ENCODE measurements around the gene SORT1. TPM values are rescaled to one million over a fixed set of nuclear protein-coding genes. Genes with fewer than 3 reads are reported as not detected.

The SORT1 gene
- total RNA-seq, 4 donors from 2014 or later: 92.6 to 136 (median 134) TPM

- DNase-seq (ENCODE audit: extremely low spot score): no peak
- intact Hi-C loops (cut with DNase I): no loop called here
- Histone ChIP-seq H3K9me3 (no peaks in the 10 kb centered on the region), H3K4me1 (peaks cover 0 to 47% (median 29%) of the 10 kb centered on the region in 4 donors), H3K27ac (replicated peaks in 1 of 4) (peak overlapping the region in 1 of 4 donors; percentile 27), H3K27me3 (no peaks in the 10 kb centered on the region), H3K36me3 (peaks cover 23 to 81% (median 70%) of the 10 kb centered on the region in 4 donors), H3K4me3 (no peak overlapping the region)
- TF ChIP-seq POLR2A (IDR thresholded peaks at IDR 0.05; ENCODE audit: low read depth) (no peak), EP300 (IDR thresholded peaks at IDR 0.05) (no peak), CTCF (IDR thresholded peaks at IDR 0.05) (no peak), POLR2AphosphoS5 (IDR thresholded peaks at IDR 0.05) (no peak)
- WGBS: 89% methylated on average over 12 of the region's 12 CpGs
Measured at GRCh38 chr1:109312978-109313775, 84.5 kb downstream of the SORT1 start.

GRCh38 chr1:109312246-109312645 lies 85.5 kb downstream of the SORT1 start:
- Histone ChIP-seq H3K27ac (replicated peaks in 1 of 4) (no peak overlapping the region), H3K4me1 (peaks cover 9 to 56% (median 38%) of the 10 kb centered on the region in 4 donors), H3K9me3 (no peaks in the 10 kb centered on the region), H3K27me3 (no peaks in the 10 kb centered on the region), H3K36me3 (peaks cover 14 to 72% (median 60%) of the 10 kb centered on the region in 4 donors), H3K4me3 (no peak overlapping the region)
- TF ChIP-seq POLR2A (IDR thresholded peaks at IDR 0.05; ENCODE audit: low read depth): no peak
- no peak for TF ChIP-seq CTCF (IDR thresholded peaks at IDR 0.05)
- TF ChIP-seq EP300 (IDR thresholded peaks at IDR 0.05): no peak
- TF ChIP-seq POLR2AphosphoS5 (IDR thresholded peaks at IDR 0.05): no peak
- 91% methylated on average over 2 of the region's 2 CpGs for WGBS
- intact Hi-C loops (cut with DNase I): no loop called here
- DNase-seq (ENCODE audit: extremely low spot score): no peak

- H3K4me3 ChIP-seq: no peak overlapping the region
- peak overlapping the region; percentile 69 to 79 (median 72) for H3K27ac ChIP-seq (replicated peaks in 1 of 4)
- TF ChIP-seq POLR2A (IDR thresholded peaks at IDR 0.05; ENCODE audit: low read depth) (no peak), CTCF (IDR thresholded peaks at IDR 0.05) (no peak), POLR2AphosphoS5 (IDR thresholded peaks at IDR 0.05) (no peak), EP300 (IDR thresholded peaks at IDR 0.05) (no peak)
- H3K36me3 ChIP-seq: peaks cover 0 to 43% (median 31%) of the 10 kb centered on the region in 4 donors
- H3K27me3 ChIP-seq: no peaks in the 10 kb centered on the region
- 32% methylated on average over 2 of the region's 2 CpGs for WGBS
- intact Hi-C loops (cut with DNase I): no loop called here
- peaks cover 35 to 80% (median 65%) of the 10 kb centered on the region in 4 donors for H3K4me1 ChIP-seq
- no peak for DNase-seq (ENCODE audit: extremely low spot score)
- no peaks in the 10 kb centered on the region for H3K9me3 ChIP-seq
Measured at GRCh38 chr1:109309347-109309746, 88.4 kb downstream of the SORT1 start.

- H3K4me1 ChIP-seq: peaks cover 38 to 76% (median 71%) of the 10 kb centered on the region in 4 donors
- H3K27ac ChIP-seq (replicated peaks in 1 of 4): peak overlapping the region; percentile 69 to 79 (median 72)
Measured at GRCh38 chr1:109307274-109308021, 90.3 kb downstream of the SORT1 start.

More at GRCh38 chr1:109307274-109308021, 90.3 kb downstream of the SORT1 start:
- TF ChIP-seq CTCF (IDR thresholded peaks at IDR 0.05) (no peak), POLR2A (IDR thresholded peaks at IDR 0.05; ENCODE audit: low read depth) (no peak), POLR2AphosphoS5 (IDR thresholded peaks at IDR 0.05) (no peak), EP300 (IDR thresholded peaks at IDR 0.05) (no peak)
- WGBS: 57% methylated on average over 13 of the region's 14 CpGs
- Histone ChIP-seq H3K36me3 (peaks cover 0 to 24% (median 12%) of the 10 kb centered on the region in 4 donors), H3K27me3 (no peaks in the 10 kb centered on the region), H3K9me3 (no peaks in the 10 kb centered on the region), H3K4me3 (no peak overlapping the region)
- DNase-seq (ENCODE audit: extremely low spot score): no peak
- intact Hi-C loops (cut with DNase I): no loop called here
